ENCODE results near the gene TTN.

TTN gene

GRCh38 chr2:178811901-178812300, 4.7 kb upstream of the TTN start:
- DNase-seq (ENCODE audit: low read depth in 2 of 2) = no peak

GRCh38 chr2:178811045-178811444, 3.8 kb upstream of the TTN start:
- DNase-seq (ENCODE audit: low read depth in 2 of 2) = no peak

- DNase-seq (ENCODE audit: low read depth in 2 of 2) = no peak
These were observed 3.2 kb upstream of the TTN start for GRCh38 chr2:178810422-178810821.

- DNase-seq (ENCODE audit: low read depth in 2 of 2) = no peak
These were observed 680 bp downstream of the TTN start for GRCh38 chr2:178806543-178806942.

- no peak for DNase-seq (ENCODE audit: low read depth in 2 of 2)
These were observed 1.8 kb downstream of the TTN start for GRCh38 chr2:178805457-178805856.

DNA sequence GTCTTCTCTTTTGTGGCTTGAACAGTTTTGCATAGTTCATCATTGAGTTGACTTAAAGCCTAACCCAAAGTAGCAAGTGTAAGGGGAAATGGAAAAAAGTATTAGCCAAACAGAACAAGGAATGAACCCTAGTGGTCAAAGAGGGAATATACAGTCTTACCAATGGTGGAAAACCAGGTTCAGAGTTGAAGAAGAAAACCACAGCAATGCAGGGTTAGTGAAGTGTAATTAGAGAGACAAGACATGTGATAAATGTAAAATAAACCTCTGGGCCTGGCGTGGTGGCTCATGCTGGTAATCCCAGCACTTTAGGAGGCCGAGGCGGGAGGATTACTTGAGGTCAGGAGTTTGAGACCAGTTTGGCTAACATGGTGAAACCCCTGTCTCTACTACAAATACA, 2.4 kb downstream of the TTN start:
- DNase-seq (ENCODE audit: low read depth in 2 of 2) = no peak

GRCh38 chr2:178800510-178800909, 6.7 kb downstream of the TTN start:
- no peak for DNase-seq (ENCODE audit: low read depth in 2 of 2)

DNA sequence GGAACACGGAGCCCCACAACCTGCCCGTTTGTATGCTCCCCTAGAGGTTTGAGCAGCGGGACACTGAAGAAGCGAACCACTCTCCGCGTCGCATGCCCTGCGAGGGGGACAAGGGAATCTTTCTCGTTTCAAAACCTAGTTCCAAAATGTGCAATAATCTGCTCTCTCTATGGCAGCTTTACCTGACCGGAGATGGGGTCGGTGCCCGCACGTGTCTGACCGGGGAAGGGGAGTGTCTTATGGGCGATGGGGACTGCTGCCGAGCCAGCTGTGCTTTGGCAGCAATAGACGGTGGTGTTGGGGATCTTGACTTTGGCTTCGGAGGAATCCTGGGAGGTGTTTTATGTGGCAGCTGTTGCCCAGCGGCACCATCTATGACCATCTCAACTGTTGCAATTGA, 7.9 kb downstream of the TTN start:
- no peak for DNase-seq (ENCODE audit: low read depth in 2 of 2)

DNA sequence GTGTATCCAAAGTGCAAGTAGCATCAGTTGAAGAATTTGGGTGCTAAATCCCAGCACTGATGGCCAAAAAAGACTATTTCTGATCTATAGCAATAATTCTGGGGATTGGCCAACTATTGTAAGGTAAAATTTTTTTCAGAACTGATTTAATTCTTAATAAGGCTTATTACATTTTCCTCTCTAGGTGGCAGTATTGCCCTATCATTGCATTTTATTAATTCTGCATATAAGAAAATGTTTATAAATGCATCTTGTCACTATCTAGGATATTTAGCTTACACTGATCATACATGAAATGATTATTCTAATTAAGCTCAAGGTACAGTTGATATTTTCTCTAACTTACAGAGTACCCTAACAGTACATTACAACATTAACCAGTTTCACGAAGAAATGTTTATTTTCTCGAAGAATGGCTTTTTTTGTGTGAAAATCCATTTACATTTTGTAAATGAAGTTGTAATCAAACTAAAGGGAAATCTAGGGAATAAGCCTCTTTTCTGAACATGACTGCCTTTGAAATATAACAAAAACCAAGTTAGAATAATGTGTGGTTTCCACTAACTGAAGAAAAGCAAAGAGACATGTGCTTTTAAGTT, 11.0 kb downstream of the TTN start:
- DNase-seq (ENCODE audit: low read depth in 2 of 2) = no peak

DNA sequence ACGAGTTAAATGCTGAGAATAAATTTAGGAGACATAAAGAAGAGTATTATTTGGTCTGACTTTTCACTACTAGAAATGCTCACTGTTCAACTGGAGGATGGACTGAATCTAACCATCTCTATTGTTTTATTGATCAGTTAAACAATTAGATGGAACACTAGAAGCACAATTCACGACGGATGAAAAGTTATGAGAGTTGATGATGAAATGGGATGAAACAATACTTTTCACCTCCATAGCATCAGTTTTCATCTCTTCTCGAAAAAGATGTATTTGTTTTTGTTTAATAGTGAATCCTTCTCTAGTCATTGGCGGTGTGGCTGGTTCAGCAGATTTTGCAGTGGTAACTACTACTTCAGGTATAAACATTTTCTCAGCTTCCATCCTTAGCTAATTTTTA, 19.3 kb downstream of the TTN start:
- no peak for DNase-seq (ENCODE audit: low read depth in 2 of 2)

GRCh38 chr2:178787155-178787554, 20.1 kb downstream of the TTN start:
- no peak for DNase-seq (ENCODE audit: low read depth in 2 of 2)

DNA sequence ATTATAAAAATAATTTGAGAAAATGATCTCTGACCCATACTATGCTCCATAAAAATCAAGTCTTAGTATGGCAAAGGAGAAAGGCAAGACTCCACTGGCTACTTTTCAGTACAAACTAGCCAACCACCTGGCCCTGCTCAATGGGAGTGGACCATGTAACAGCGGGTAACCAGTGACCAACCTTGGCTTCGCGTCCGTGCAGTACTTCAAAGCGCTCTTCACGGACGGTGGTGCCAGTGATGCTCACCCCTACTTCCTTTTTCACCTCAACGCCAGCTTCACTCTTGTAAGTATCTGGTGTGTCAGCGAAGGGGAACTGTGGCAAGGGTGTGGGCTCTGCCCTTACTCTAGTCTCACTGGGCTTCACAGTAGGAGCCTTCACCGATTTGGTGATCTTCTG, 23.3 kb downstream of the TTN start:
- DNase-seq (ENCODE audit: low read depth in 2 of 2) = no peak

- no peak for DNase-seq (ENCODE audit: low read depth in 2 of 2)
These were observed 25.0 kb downstream of the TTN start for GRCh38 chr2:178782236-178782635.

DNA sequence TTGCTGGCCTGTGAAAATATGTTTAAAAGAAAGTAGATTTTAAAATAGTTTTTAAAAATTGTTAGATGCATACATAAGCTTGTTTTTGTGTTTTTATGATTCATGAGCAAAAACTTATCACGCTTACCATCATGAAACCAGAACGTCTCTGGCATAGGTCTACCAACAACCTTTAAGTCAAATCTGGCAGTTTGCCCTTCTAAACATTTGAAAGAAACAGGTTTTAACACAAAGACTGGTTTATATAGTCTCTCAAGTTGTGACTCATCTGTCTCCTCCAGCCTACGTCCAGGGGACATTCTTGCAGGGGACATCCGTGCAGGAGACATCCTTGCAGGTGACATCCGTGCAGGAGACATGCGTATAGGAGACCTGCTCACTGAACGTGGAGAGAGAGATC, 29.6 kb downstream of the TTN start:
- no peak for DNase-seq (ENCODE audit: low read depth in 2 of 2)

- DNase-seq (ENCODE audit: low read depth in 2 of 2) = no peak
These were observed 30.5 kb downstream of the TTN start for GRCh38 chr2:178776751-178777150.

- DNase-seq (ENCODE audit: low read depth in 2 of 2) = no peak
These were observed 31.2 kb downstream of the TTN start for GRCh38 chr2:178775975-178776374.

GRCh38 chr2:178770518-178770917, 36.7 kb downstream of the TTN start:
- DNase-seq (ENCODE audit: low read depth in 2 of 2) = no peak

GRCh38 chr2:178767094-178768060, 39.8 kb downstream of the TTN start:
- no peak for DNase-seq (ENCODE audit: low read depth in 2 of 2)

GRCh38 chr2:178764097-178764496, 43.1 kb downstream of the TTN start:
- no peak for DNase-seq (ENCODE audit: low read depth in 2 of 2)

- peak in 1 of 2 donors; percentile 1 for DNase-seq (ENCODE audit: low read depth in 2 of 2)
These were observed 45.4 kb downstream of the TTN start for GRCh38 chr2:178761759-178762371.

DNA sequence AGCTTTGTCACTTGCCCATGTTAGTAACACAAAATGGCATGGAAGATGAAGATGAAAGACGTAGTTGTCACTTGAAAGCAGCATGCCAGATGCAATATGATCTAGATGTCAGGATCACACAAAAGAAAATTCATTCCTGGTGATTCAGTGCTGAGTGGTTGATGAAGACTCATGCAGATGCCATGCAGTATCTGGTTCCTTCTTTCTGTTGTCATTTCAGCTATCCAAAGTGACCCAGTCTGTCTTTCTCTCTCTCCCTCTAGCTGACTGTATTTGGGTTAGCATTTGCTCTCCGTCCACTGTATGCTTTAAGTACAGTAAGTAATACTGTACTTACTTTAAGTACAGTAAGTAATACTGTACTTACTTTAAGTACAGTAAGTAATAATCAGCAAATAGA, 50.4 kb downstream of the TTN start:
- no peak for DNase-seq (ENCODE audit: low read depth in 2 of 2)

DNA sequence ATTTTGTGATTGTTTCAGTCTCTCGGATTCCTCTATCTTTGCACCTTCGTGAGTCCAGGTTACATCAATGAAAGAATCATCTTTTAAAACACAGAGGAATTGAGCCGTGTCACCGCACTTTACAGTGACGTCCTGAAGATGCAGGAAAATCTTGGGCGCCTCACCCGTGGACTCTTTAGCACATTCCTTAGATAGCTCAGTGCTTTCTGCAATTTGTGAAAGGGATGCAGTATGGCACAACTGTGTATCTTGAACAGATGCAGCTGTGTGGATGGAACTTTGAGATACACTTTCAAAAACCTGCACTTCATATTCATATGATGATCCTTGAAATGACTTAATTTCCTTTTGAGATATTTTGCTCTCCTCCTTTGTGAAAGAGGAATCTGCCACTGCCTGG, 50.9 kb downstream of the TTN start:
- no peak for DNase-seq (ENCODE audit: low read depth in 2 of 2)

GRCh38 chr2:178747767-178748166, 59.5 kb downstream of the TTN start:
- no peak for DNase-seq (ENCODE audit: low read depth in 2 of 2)
